GM12873 (cell line): ENCODE results near the gene GNAL.
A peak's percentile ranks its signal among the peaks of the same experiment; 100 is the strongest.

Source experiments
- CTCF ChIP-seq: IDR thresholded peaks from 2 replicates; pipeline ENCODE4 v1.5.1; 2012; ENCODE audit warnings: low read depth, mild to moderate bottlenecking, moderate library complexity, low read length, control low read depth; ENCODE audit not compliant: insufficient read depth; ENCODE audit errors: missing control alignments

Gene GNAL

GRCh38 chr18:11821643-11822237 is 132.7 kb downstream of the GNAL start:
- TF ChIP-seq CTCF: no peak

- TF ChIP-seq CTCF: no peak
Measured at GRCh38 chr18:11823545-11823944, 134.5 kb downstream of the GNAL start.

- TF ChIP-seq CTCF: peak; percentile 16
Measured at GRCh38 chr18:11826836-11827235, 137.8 kb downstream of the GNAL start.

- no peak for TF ChIP-seq CTCF
Measured at GRCh38 chr18:11828786-11829432, 139.8 kb downstream of the GNAL start.

GRCh38 chr18:11830585-11830984 is 141.5 kb downstream of the GNAL start:
- TF ChIP-seq CTCF: no peak

GRCh38 chr18:11831921-11832320 is 142.9 kb downstream of the GNAL start:
- no peak for TF ChIP-seq CTCF

GRCh38 chr18:11834772-11835171 is 145.7 kb downstream of the GNAL start:
- TF ChIP-seq CTCF: no peak
